BLaER1 treated with 17β-estradiol and CSF1 and Interleukin-3, amounts not matched to agents 10 nM and 100 nM (cell line): ENCODE measurements around the gene CTNNBIP1.

ENCODE experiments used
- H3K27ac ChIP-seq, 11 experiments: shearing (Covaris generic); formaldehyde crosslinking; 2 replicates each; pipeline ENCODE4 v1.8.1; 2022
- H3K27me3 ChIP-seq, 11 experiments: shearing (Covaris generic); formaldehyde crosslinking; 2 replicates each; pipeline ENCODE4 v1.8.1; 2022
- H3K36me3 ChIP-seq, 11 experiments: shearing (Covaris generic); formaldehyde crosslinking; 2 replicates each; pipeline ENCODE4 v1.8.1; 2022
- H3K4me1 ChIP-seq, 10 experiments: shearing (Covaris generic); formaldehyde crosslinking; 2 replicates each; pipeline ENCODE4 v1.8.1; 2022
- H3K4me2 ChIP-seq, 11 experiments: shearing (Covaris generic); formaldehyde crosslinking; 2 replicates each; pipeline ENCODE4 v1.8.1; 2022
- H3K4me3 ChIP-seq, 10 experiments: shearing (Covaris generic); formaldehyde crosslinking; 2 replicates each; pipeline ENCODE4 v1.8.1; 2022
- H3K9ac ChIP-seq, 11 experiments: shearing (Covaris generic); formaldehyde crosslinking; 2 replicates each; pipeline ENCODE4 v1.8.1; 2022
- H3K9me3 ChIP-seq, 11 experiments: shearing (Covaris generic); formaldehyde crosslinking; replicated peaks in 1 of 11; 2 replicates each; pipeline ENCODE4 v1.8.1; 2022
- H4K20me1 ChIP-seq, 11 experiments: shearing (Covaris generic); formaldehyde crosslinking; 2 replicates each; pipeline ENCODE4 v1.8.1; 2022
- Cebpa-rat ChIP-seq, 11 experiments: shearing (Covaris generic); IDR thresholded peaks; 2 replicates each; pipeline ENCODE4 v1.8.1; 2022

The CTNNBIP1 gene

DNA sequence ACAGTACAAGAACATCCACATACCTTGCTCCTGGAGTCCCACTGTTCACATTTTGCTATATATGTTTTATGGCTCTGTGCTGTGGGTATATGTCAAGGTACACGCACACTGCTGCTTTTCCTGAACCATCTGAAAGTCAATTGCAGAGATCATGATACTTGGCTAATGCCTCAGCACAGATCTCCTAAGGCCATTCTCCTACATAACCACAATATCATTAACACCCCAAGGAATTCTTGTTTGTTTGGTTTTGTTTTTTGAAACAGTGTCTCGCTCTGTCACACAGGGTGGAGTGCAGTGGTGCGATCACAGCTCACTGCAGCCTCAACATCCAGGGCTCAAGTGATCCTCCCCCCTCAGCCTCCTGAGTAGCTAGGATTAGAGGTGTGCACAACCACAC lies 16.0 kb downstream of the CTNNBIP1 start:
- Histone ChIP-seq H3K4me2 (peak overlapping the region; percentile 80 to 98 (median 87)), H3K9ac (peak overlapping the region in 5 of 11 experiments; percentile 10 to 62 (median 49); a peak in 1 of 22 replicates), H3K4me3 (peak overlapping the region in 1 of 10 experiments; percentile 29; a peak in 1 of 20 replicates)

DNA sequence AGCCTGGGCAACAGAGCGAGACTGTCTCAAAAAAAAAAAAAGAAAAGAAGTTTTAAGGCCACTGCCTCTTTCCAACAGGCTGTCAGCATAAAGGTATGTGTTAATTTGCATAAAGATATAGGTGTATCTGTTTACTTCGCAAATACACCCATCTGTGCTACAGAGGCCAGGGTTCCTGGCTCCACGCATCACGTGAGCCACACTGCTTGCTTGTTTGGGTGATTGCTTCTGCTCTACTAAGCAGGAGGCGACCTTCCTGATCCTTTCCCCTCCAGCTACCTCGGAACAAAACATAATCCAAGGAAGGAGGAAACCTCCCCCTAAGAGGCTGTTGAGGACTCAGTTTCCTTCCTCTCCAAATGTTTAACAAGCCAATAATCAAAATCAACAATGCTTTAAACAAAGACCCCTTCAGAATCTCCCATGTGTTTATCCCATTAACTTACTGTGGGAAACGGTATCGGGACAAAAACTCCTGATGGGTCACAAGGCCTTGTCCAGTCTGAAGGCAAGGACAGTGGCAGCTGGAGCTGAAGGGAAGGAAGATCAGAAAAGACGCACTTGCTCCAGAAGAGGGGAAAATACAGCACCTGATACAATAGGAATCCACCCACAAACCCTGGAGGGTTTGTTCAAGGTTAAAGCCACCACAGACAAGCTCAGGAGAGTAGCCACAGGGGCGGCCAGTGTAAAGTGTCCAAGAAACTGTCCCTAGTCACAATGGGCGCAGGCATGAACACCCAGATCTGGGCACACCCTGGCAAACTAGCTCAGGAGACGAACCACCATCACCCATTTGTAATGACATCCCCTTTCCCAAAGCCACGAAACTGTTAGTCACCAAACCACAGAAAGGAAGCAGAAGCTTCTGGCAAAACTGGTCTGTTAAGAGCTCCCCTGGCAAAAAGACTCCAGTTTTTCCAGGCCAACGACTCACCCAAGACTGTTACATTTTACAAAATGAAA lies 17.2 kb downstream of the CTNNBIP1 start:
- Histone ChIP-seq H3K4me3 (peak overlapping the region in 9 of 10 experiments; percentile 2 to 54 (median 27); a peak in 13 of 20 replicates), H3K4me1 (peaks cover 60 to 75% (median 65%) of the 10 kb centered on the region in 10 experiments), H3K27ac (peak overlapping the region; percentile 20 to 72 (median 62); a peak in 21 of 22 replicates), H3K9ac (peak overlapping the region; percentile 2 to 62 (median 50); a peak in 16 of 22 replicates), H3K36me3 (no peaks in the 10 kb centered on the region), H4K20me1 (peaks cover 0 to 16% (median 3%) of the 10 kb centered on the region in 11 experiments; a peak in 3 of 22 replicates), H3K9me3 (no peaks in the 10 kb centered on the region), H3K27me3 (peaks cover 0 to 3% (median 0%) of the 10 kb centered on the region in 11 experiments; a peak in 1 of 22 replicates), H3K4me2 (peak overlapping the region; percentile 80 to 98 (median 87))
- TF ChIP-seq Cebpa-rat (IDR thresholded peaks at IDR 0.05), result no peak

More for the DNA sequence above, 16.0 kb downstream of the CTNNBIP1 start:
- Histone ChIP-seq H3K27me3 (peaks cover 0 to 3% (median 0%) of the 10 kb centered on the region in 11 experiments; a peak in 1 of 22 replicates), H3K36me3 (no peaks in the 10 kb centered on the region), H4K20me1 (peaks cover 0 to 16% (median 3%) of the 10 kb centered on the region in 11 experiments; a peak in 1 of 22 replicates), H3K9me3 (no peaks in the 10 kb centered on the region), H3K27ac (peak overlapping the region in 7 of 11 experiments; percentile 13 to 72 (median 48); a peak in 8 of 22 replicates), H3K4me1 (peaks cover 54 to 70% (median 60%) of the 10 kb centered on the region in 10 experiments)
- TF ChIP-seq Cebpa-rat (IDR thresholded peaks at IDR 0.05), result no peak

DNA sequence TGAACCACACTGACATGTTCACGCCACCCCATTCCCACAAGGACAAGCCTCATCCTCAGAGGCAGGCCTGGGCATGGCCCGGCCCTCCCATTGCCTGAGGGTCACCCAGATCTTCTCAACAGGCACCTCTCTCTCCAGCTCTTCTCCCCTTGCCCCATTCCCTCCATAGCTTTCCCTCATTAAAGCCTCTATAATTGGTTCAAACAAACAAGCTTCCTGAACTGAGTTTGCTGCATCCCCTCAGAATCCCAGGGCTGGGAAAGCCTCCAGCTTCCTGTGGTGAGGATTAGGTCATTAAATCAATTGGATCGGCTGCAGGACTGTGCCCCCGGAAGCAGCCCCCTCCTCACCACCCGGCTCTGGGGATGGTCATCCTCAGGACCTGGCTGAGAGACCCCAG lies 18.9 kb downstream of the CTNNBIP1 start:
- Histone ChIP-seq H3K9ac (no peak overlapping the region), H3K27me3 (peaks cover 0 to 3% (median 0%) of the 10 kb centered on the region in 11 experiments; a peak in 1 of 22 replicates), H4K20me1 (peaks cover 0 to 25% (median 9%) of the 10 kb centered on the region in 11 experiments; a peak in 6 of 22 replicates), H3K9me3 (no peaks in the 10 kb centered on the region), H3K4me2 (peak overlapping the region; percentile 62 to 98 (median 87); a peak in 21 of 22 replicates), H3K27ac (no peak overlapping the region; a peak in 2 of 22 replicates), H3K4me3 (no peak overlapping the region), H3K4me1 (peaks cover 60 to 69% (median 64%) of the 10 kb centered on the region in 10 experiments), H3K36me3 (peaks cover 0 to 11% (median 0%) of the 10 kb centered on the region in 11 experiments; a peak in 4 of 22 replicates)
- TF ChIP-seq Cebpa-rat (IDR thresholded peaks at IDR 0.05), result no peak

DNA sequence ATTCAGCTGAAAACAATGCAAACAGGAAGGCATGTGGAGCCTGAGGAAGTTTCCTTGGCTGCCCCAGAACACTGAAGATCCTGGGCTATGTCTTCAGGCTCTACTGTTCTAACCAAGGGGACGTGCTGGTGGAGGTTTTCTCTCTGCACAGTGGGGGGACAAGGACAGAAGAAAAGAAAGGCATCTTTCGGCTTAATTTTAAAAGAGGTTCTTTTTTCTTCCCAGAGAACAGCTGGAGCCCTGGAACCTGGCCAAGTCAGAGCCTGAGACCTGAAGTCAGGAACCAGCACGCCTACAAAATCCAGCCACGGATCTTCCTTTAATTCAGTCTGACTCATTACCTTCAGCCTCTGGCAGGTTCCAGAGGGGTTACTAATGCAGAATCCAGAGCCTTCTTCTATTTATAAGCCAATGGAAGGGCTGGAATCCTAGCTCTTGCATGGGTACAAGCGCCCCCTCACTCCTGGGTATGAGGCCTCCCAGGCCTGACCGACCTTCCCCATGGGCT lies 19.8 kb downstream of the CTNNBIP1 start:
- Histone ChIP-seq H3K36me3 (peaks cover 0 to 14% (median 0%) of the 10 kb centered on the region in 11 experiments; a peak in 4 of 22 replicates), H3K4me3 (no peak overlapping the region), H4K20me1 (peaks cover 0 to 30% (median 10%) of the 10 kb centered on the region in 11 experiments; a peak in 8 of 22 replicates), H3K9ac (peak overlapping the region in 5 of 11 experiments; percentile 0 to 26 (median 16); a peak in 5 of 22 replicates), H3K9me3 (no peaks in the 10 kb centered on the region), H3K27me3 (peaks cover 0 to 3% (median 0%) of the 10 kb centered on the region in 11 experiments; a peak in 1 of 22 replicates), H3K4me1 (peaks cover 60 to 69% (median 64%) of the 10 kb centered on the region in 10 experiments), H3K4me2 (peak overlapping the region; percentile 62 to 98 (median 87)), H3K27ac (peak overlapping the region in 2 of 11 experiments; percentile 4 to 23; a peak in 3 of 22 replicates)
- TF ChIP-seq Cebpa-rat (IDR thresholded peaks at IDR 0.05), result no peak

DNA sequence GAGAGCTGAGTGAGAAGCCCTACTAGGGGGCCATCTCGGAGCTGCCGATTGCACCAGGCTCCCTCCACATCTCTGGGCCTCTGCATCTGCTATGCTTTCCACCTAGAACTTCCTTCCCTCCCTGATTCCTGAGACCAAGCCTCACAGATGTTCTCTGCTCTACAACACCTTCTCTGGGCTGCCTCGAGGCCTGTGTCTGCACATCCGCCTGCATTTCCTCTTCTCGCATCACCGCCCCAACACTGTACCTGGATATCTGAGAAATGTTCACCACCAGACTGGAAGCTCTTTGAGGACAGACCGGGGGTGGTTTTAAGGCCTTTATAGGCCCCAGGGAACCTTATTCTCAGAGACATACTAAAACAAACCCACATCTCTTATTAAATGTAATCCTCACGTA lies 20.7 kb downstream of the CTNNBIP1 start:
- no peak for TF ChIP-seq Cebpa-rat (IDR thresholded peaks at IDR 0.05)
- H3K27ac ChIP-seq, result no peak overlapping the region
- H3K9me3 ChIP-seq, result no peaks in the 10 kb centered on the region
- peaks cover 59 to 61% (median 59%) of the 10 kb centered on the region in 10 experiments for H3K4me1 ChIP-seq
- peak overlapping the region; percentile 62 to 98 (median 87) for H3K4me2 ChIP-seq
- peaks cover 0 to 38% (median 14%) of the 10 kb centered on the region in 11 experiments; a peak in 14 of 22 replicates for H4K20me1 ChIP-seq
- H3K36me3 ChIP-seq, result peaks cover 0 to 14% (median 0%) of the 10 kb centered on the region in 11 experiments; a peak in 4 of 22 replicates
- no peak overlapping the region for H3K4me3 ChIP-seq
- H3K27me3 ChIP-seq, result peaks cover 0 to 3% (median 0%) of the 10 kb centered on the region in 11 experiments; a peak in 2 of 22 replicates
- H3K9ac ChIP-seq, result no peak overlapping the region; a peak in 2 of 22 replicates

DNA sequence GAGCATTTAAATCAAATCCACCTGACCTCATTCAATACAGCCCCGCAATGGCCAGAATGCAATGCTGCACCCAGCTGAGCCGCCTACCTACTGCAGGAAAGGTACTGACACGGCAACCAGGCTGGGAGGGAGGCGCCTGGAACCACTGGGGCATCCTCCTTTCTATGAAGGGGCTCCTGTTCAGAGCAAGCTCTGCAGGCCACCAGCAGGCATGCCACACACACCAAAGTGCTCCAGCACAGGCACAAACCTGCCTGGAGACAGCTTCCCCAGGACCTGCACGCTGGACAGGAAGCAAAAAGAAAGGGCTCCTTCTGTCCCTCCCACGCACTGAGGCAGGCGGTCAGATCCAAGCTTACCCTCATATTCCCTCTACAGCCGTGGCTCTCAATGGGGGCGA lies 21.2 kb downstream of the CTNNBIP1 start:
- no peak overlapping the region for H3K4me3 ChIP-seq
- no peaks in the 10 kb centered on the region for H3K9me3 ChIP-seq
- peaks cover 53 to 56% (median 54%) of the 10 kb centered on the region in 10 experiments for H3K4me1 ChIP-seq
- peaks cover 0 to 44% (median 19%) of the 10 kb centered on the region in 11 experiments; a peak in 17 of 22 replicates for H4K20me1 ChIP-seq
- H3K4me2 ChIP-seq, result peak overlapping the region; percentile 62 to 98 (median 87); a peak in 21 of 22 replicates
- peaks cover 0 to 4% (median 0%) of the 10 kb centered on the region in 11 experiments; a peak in 4 of 22 replicates for H3K27me3 ChIP-seq
- TF ChIP-seq Cebpa-rat (IDR thresholded peaks at IDR 0.05), result no peak
- H3K36me3 ChIP-seq, result peaks cover 0 to 14% (median 0%) of the 10 kb centered on the region in 11 experiments; a peak in 4 of 22 replicates
- no peak overlapping the region for H3K27ac ChIP-seq
- no peak overlapping the region; a peak in 2 of 22 replicates for H3K9ac ChIP-seq

DNA sequence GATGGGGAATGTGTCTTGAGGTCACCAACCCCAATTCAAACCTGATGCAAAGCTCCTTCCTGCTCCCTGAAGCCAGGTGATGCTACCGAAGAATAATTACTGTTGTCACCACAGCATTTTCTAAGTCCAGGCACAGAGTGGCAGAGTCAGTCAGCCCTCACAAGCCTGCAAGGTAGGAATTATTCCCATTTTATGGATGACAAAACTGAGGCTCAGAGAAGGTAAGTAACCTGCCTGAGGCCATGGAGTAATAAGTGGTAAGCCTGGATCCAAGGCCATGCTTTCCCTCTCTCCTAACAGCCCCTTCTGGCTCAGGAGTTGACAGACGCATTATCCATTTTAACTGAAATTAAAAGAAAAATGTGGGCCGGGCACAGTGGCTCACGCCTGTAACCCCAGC lies 23.0 kb downstream of the CTNNBIP1 start:
- Histone ChIP-seq H3K27me3 (peaks cover 0 to 12% (median 0%) of the 10 kb centered on the region in 11 experiments; a peak in 6 of 22 replicates), H3K36me3 (peaks cover 0 to 14% (median 0%) of the 10 kb centered on the region in 11 experiments; a peak in 5 of 22 replicates), H4K20me1 (peaks cover 7 to 62% (median 32%) of the 10 kb centered on the region in 11 experiments; a peak in 18 of 22 replicates), H3K4me1 (peaks cover 36 to 49% (median 45%) of the 10 kb centered on the region in 10 experiments), H3K27ac (no peak overlapping the region), H3K4me3 (no peak overlapping the region), H3K9ac (no peak overlapping the region), H3K9me3 (no peaks in the 10 kb centered on the region), H3K4me2 (no peak overlapping the region)
- TF ChIP-seq Cebpa-rat (IDR thresholded peaks at IDR 0.05), result no peak

DNA sequence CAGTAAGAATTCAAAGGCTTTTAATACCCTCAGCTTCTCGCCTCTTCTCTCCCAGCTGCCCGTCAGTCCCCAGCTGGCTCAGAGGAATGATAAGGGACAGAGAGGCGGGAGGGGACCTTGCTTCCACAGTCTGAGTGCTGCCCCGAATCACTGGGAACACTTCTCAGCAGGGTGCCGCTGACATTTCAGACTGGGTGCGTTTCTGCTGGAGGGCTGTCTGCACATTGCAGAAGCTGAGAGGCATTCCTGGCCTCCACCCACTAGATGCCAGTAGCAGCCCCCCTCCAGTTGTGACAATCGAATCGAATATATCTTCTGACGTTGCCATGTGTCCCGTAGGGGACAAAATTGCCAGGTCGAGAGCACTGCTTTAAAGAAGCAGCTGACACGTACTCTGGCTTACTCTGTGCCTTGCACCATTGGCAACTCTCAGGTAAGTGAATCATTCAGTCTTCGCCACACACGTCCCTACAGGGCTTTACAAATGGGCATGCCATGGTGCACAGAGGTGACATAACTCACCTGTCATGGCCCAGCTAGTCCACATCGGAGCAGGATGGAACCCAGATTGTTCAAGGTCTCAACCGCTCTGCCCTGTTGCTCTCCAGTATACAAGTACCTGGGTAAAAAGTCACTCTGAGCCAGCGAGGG lies 23.9 kb downstream of the CTNNBIP1 start:
- Histone ChIP-seq H3K27me3 (peaks cover 0 to 12% (median 0%) of the 10 kb centered on the region in 11 experiments; a peak in 6 of 22 replicates), H3K4me2 (no peak overlapping the region), H4K20me1 (peaks cover 9 to 63% (median 37%) of the 10 kb centered on the region in 11 experiments; a peak in 18 of 22 replicates), H3K4me1 (peaks cover 27 to 49% (median 45%) of the 10 kb centered on the region in 10 experiments), H3K9me3 (no peaks in the 10 kb centered on the region), H3K4me3 (no peak overlapping the region), H3K36me3 (peaks cover 0 to 14% (median 0%) of the 10 kb centered on the region in 11 experiments; a peak in 5 of 22 replicates), H3K27ac (no peak overlapping the region), H3K9ac (no peak overlapping the region)
- TF ChIP-seq Cebpa-rat (IDR thresholded peaks at IDR 0.05), result no peak
